K562 (cell line): Measurements from ENCODE around the gene TSPAN1. TPM values are rescaled to one million over a fixed set of nuclear protein-coding genes. Genes with fewer than 3 reads are reported as not detected.

Experiments
- FOXJ2 ChIP-seq: fragments of 200-800 bp; sonication (Bioruptor generic); IDR thresholded peaks from 2 replicates; pipeline ENCODE4 v1.6.1; 2016; ENCODE audit warnings: missing genetic modification characterization, missing compliant biosample characterization
- HLTF ChIP-seq: fragments of 450-650 bp; IDR thresholded peaks from 2 replicates; pipeline ENCODE4 v1.6.1; 2016
- NFRKB ChIP-seq: fragments of 450-650 bp; IDR thresholded peaks from 2 replicates; pipeline ENCODE4 v1.6.1; 2016; ENCODE audit warnings: low read depth
- ZC3H4 ChIP-seq: sonication (generic); formaldehyde crosslinking; IDR thresholded peaks from 2 replicates; pipeline ENCODE4 v1.9.0; 2021; ENCODE audit warnings: missing genetic modification reagents, borderline replicate concordance
- polyA plus RNA-seq, 8 experiments: library from polyadenylated mRNA; depleted of rRNA in 4 of 8; stranded (reverse) in 5 of 8; unstranded in 3 of 8; fragments of >200 nt; fragmentation: Nextera tagmentation in 2 of 8; fragmentation: Illumina TruSeq in 1 of 8; extraction: Ambion mirVana in 2 of 8; extraction: Trizol in 1 of 8; gene quantifications; 2 replicates each; pipeline versions ENCODE4 v1.2.1 to v1.2.3, GENCODE V29; 2011 to 2014; ENCODE audit warnings: inconsistent platforms in 1 of 8, missing spikeins in 1 of 8
- total RNA-seq, 7 experiments: library from RNA; depleted of rRNA in 6 of 7; stranded (reverse); fragments of >200 nt in 6 of 7; fragmentation: Illumina TruSeq in 2 of 7; extraction: Trizol in 2 of 7; gene quantifications; 2 replicates each; pipeline versions ENCODE4 v1.2.1 to v1.2.3, GENCODE V29; 2011 to 2021; ENCODE audit warnings: low replicate concordance in 1 of 7
- TF ChIP-seq, protein P1 (sequence below): fragments of 200-600 bp; sonication (generic); IDR thresholded peaks from one replicate; pipeline ENCODE4 v1.6.1; 2012; ENCODE audit warnings: mild to moderate bottlenecking, low read depth, low read length, inconsistent platforms
- TF ChIP-seq, protein P2 (sequence below), 2 experiments: fragments of 450-650 bp in 1 of 2; sonication (generic) in 1 of 2; formaldehyde crosslinking; conservative IDR thresholded peaks; 2 replicates each; pipeline versions ENCODE4 v1.4.0 to v1.8.1; 2020 to 2022; ENCODE audit warnings: mild to moderate bottlenecking in 1 of 2, missing genetic modification reagents in 1 of 2
- TF ChIP-seq, protein P3 (sequence below): sonication (generic); formaldehyde crosslinking; IDR thresholded peaks from 2 replicates; pipeline ENCODE4 v1.9.0; 2022; ENCODE audit warnings: mild to moderate bottlenecking, missing genetic modification reagents
- TF ChIP-seq, protein P4 (sequence below): IDR thresholded peaks from 2 replicates; pipeline ENCODE4 v1.6.1; 2014; ENCODE audit warnings: antibody characterized with exemption
- TF ChIP-seq, protein P5 (sequence below): fragments of 450-650 bp; IDR thresholded peaks from 2 replicates; pipeline ENCODE4 v1.6.1; 2016

TSPAN1 gene
- total and polyA plus RNA-seq, 9 of the 15 experiments (the other 6 are each of a cell fraction or from before 2014, with no cell fraction given): 0.58 TPM; not detected in 8

DNA sequence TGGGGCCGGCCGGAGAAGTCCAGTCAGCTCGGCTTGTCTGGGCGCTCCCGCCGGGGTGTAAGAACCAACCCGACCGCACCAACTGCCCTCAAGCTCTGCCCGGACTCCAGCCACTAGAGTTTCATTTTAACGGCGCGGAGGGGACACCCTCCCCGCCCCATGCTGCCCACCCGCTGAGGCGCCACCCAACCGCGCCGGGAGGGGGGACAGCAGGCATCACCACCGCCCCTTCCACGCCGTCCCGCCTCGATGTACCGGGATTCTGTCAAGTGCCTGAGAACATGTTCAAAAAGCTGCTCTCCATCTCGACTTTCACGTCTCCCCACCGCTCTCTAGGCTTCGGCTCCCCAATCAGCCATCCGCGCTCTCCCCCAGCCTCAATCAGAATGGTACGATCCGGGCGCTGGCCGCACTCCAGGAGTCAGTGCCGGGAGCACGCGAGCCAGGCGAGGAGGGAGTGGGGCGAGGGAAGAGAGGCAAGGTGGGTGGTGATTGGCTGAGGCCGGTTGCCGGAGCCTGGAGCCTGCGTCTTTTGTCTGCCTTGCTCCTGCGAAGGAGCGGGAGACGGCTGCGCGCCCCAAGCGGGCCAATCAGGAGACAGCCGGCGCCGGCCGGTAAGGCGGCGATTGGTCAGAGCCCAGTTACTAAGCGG, 42.2 kb upstream of the TSPAN1 start, which contains the start of gene PIK3R3 (continued):
- TF ChIP-seq, protein P1, sequence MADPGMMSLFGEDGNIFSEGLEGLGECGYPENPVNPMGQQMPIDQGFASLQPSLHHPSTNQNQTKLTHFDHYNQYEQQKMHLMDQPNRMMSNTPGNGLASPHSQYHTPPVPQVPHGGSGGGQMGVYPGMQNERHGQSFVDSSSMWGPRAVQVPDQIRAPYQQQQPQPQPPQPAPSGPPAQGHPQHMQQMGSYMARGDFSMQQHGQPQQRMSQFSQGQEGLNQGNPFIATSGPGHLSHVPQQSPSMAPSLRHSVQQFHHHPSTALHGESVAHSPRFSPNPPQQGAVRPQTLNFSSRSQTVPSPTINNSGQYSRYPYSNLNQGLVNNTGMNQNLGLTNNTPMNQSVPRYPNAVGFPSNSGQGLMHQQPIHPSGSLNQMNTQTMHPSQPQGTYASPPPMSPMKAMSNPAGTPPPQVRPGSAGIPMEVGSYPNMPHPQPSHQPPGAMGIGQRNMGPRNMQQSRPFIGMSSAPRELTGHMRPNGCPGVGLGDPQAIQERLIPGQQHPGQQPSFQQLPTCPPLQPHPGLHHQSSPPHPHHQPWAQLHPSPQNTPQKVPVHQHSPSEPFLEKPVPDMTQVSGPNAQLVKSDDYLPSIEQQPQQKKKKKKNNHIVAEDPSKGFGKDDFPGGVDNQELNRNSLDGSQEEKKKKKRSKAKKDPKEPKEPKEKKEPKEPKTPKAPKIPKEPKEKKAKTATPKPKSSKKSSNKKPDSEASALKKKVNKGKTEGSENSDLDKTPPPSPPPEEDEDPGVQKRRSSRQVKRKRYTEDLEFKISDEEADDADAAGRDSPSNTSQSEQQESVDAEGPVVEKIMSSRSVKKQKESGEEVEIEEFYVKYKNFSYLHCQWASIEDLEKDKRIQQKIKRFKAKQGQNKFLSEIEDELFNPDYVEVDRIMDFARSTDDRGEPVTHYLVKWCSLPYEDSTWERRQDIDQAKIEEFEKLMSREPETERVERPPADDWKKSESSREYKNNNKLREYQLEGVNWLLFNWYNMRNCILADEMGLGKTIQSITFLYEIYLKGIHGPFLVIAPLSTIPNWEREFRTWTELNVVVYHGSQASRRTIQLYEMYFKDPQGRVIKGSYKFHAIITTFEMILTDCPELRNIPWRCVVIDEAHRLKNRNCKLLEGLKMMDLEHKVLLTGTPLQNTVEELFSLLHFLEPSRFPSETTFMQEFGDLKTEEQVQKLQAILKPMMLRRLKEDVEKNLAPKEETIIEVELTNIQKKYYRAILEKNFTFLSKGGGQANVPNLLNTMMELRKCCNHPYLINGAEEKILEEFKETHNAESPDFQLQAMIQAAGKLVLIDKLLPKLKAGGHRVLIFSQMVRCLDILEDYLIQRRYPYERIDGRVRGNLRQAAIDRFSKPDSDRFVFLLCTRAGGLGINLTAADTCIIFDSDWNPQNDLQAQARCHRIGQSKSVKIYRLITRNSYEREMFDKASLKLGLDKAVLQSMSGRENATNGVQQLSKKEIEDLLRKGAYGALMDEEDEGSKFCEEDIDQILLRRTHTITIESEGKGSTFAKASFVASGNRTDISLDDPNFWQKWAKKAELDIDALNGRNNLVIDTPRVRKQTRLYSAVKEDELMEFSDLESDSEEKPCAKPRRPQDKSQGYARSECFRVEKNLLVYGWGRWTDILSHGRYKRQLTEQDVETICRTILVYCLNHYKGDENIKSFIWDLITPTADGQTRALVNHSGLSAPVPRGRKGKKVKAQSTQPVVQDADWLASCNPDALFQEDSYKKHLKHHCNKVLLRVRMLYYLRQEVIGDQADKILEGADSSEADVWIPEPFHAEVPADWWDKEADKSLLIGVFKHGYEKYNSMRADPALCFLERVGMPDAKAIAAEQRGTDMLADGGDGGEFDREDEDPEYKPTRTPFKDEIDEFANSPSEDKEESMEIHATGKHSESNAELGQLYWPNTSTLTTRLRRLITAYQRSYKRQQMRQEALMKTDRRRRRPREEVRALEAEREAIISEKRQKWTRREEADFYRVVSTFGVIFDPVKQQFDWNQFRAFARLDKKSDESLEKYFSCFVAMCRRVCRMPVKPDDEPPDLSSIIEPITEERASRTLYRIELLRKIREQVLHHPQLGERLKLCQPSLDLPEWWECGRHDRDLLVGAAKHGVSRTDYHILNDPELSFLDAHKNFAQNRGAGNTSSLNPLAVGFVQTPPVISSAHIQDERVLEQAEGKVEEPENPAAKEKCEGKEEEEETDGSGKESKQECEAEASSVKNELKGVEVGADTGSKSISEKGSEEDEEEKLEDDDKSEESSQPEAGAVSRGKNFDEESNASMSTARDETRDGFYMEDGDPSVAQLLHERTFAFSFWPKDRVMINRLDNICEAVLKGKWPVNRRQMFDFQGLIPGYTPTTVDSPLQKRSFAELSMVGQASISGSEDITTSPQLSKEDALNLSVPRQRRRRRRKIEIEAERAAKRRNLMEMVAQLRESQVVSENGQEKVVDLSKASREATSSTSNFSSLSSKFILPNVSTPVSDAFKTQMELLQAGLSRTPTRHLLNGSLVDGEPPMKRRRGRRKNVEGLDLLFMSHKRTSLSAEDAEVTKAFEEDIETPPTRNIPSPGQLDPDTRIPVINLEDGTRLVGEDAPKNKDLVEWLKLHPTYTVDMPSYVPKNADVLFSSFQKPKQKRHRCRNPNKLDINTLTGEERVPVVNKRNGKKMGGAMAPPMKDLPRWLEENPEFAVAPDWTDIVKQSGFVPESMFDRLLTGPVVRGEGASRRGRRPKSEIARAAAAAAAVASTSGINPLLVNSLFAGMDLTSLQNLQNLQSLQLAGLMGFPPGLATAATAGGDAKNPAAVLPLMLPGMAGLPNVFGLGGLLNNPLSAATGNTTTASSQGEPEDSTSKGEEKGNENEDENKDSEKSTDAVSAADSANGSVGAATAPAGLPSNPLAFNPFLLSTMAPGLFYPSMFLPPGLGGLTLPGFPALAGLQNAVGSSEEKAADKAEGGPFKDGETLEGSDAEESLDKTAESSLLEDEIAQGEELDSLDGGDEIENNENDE: no peak
- TF ChIP-seq, protein P2, sequence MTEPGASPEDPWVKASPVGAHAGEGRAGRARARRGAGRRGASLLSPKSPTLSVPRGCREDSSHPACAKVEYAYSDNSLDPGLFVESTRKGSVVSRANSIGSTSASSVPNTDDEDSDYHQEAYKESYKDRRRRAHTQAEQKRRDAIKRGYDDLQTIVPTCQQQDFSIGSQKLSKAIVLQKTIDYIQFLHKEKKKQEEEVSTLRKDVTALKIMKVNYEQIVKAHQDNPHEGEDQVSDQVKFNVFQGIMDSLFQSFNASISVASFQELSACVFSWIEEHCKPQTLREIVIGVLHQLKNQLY (CRISPR knock-in tag; conservative IDR thresholded peaks at IDR 0.05): peak; percentile 10 to 98; a peak in 2 of 4 replicates
- TF ChIP-seq HLTF (peak; percentile 97), NFRKB (peak; percentile 81), FOXJ2 (no peak), ZC3H4 (CRISPR knock-in tag) (no peak)
- TF ChIP-seq, protein P3, sequence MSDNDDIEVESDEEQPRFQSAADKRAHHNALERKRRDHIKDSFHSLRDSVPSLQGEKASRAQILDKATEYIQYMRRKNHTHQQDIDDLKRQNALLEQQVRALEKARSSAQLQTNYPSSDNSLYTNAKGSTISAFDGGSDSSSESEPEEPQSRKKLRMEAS (CRISPR knock-in tag): peak; percentile 97
- TF ChIP-seq, protein P4, sequence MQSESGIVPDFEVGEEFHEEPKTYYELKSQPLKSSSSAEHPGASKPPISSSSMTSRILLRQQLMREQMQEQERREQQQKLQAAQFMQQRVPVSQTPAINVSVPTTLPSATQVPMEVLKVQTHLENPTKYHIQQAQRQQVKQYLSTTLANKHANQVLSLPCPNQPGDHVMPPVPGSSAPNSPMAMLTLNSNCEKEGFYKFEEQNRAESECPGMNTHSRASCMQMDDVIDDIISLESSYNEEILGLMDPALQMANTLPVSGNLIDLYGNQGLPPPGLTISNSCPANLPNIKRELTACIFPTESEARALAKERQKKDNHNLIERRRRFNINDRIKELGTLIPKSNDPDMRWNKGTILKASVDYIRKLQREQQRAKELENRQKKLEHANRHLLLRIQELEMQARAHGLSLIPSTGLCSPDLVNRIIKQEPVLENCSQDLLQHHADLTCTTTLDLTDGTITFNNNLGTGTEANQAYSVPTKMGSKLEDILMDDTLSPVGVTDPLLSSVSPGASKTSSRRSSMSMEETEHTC: peak; percentile 73; the same call in 1 of the 2 replicates
- TF ChIP-seq, protein P5, sequence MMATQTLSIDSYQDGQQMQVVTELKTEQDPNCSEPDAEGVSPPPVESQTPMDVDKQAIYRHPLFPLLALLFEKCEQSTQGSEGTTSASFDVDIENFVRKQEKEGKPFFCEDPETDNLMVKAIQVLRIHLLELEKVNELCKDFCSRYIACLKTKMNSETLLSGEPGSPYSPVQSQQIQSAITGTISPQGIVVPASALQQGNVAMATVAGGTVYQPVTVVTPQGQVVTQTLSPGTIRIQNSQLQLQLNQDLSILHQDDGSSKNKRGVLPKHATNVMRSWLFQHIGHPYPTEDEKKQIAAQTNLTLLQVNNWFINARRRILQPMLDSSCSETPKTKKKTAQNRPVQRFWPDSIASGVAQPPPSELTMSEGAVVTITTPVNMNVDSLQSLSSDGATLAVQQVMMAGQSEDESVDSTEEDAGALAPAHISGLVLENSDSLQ: peak; percentile 87
